SK-N-SH (cell line): ENCODE results near the gene H1-8.

Experiments
- EZH2phosphoT487 ChIP-seq: fragments of 200-600 bp; sonication (generic); IDR thresholded peaks from 2 replicates; pipeline ENCODE4 v1.6.1; 2017; ENCODE audit warnings: low read depth, mixed run types, mild to moderate bottlenecking, antibody characterized with exemption, moderate library complexity, borderline replicate concordance
- GABPA ChIP-seq: IDR thresholded peaks from 2 replicates; pipeline ENCODE4 v1.4.0; 2012; ENCODE audit warnings: low read depth, mild to moderate bottlenecking
- NRF1 ChIP-seq: IDR thresholded peaks from 2 replicates; pipeline ENCODE4 v1.6.1; 2012; ENCODE audit warnings: low read depth, mild to moderate bottlenecking, low read length
- TF ChIP-seq, protein P1 (sequence below): fragments of 200-600 bp; sonication (generic); IDR thresholded peaks from 2 replicates; pipeline ENCODE4 v1.6.1; 2017; ENCODE audit warnings: antibody characterized with exemption, mild to moderate bottlenecking, moderate library complexity

DNA sequence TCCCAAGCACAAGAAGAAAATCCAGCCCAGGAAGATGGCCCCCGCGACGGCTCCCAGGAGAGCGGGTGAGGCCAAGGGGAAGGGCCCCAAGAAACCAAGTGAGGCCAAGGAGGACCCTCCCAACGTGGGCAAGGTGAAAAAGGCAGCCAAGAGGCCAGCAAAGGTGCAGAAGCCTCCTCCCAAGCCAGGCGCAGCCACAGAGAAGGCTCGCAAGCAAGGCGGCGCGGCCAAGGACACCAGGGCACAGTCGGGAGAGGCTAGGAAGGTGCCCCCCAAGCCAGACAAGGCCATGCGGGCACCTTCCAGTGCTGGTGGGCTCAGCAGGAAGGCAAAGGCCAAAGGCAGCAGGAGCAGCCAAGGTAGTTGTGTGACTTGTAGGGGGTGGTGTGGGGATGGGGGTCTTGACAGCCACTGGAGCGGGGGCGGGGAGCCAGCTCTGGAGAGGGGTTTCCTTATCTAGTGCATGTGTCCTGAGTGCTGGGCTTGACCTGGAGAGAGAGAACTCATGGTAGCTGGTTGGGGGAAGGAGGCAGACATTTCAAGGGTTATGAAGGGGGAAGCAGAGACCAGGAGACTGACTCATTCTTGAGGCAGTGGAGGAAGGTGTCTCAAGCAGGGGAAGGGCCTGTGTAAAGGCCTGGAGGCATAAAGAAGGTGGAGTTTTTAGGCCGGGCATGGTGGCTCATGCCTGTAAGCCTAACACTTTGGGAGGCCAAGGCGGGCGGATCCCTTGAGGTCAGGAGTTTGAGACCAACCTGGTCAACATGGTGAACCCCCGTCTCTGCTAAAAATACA is 6.2 kb downstream of the H1-8 start:
- TF ChIP-seq GABPA: no peak
- TF ChIP-seq, protein P1, sequence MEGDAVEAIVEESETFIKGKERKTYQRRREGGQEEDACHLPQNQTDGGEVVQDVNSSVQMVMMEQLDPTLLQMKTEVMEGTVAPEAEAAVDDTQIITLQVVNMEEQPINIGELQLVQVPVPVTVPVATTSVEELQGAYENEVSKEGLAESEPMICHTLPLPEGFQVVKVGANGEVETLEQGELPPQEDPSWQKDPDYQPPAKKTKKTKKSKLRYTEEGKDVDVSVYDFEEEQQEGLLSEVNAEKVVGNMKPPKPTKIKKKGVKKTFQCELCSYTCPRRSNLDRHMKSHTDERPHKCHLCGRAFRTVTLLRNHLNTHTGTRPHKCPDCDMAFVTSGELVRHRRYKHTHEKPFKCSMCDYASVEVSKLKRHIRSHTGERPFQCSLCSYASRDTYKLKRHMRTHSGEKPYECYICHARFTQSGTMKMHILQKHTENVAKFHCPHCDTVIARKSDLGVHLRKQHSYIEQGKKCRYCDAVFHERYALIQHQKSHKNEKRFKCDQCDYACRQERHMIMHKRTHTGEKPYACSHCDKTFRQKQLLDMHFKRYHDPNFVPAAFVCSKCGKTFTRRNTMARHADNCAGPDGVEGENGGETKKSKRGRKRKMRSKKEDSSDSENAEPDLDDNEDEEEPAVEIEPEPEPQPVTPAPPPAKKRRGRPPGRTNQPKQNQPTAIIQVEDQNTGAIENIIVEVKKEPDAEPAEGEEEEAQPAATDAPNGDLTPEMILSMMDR: no peak
- no peak for TF ChIP-seq NRF1
- TF ChIP-seq EZH2phosphoT487: no peak
